Effector memory CD8-positive, alpha-beta T cell (primary cell): ENCODE results near the gene PDXDC1.
"Not testable (repeated sequence)": the region's sequence is repeated elsewhere in the genome, so short reads cannot be mapped to it uniquely, and the experiment has no call there.

Experiments used
- ATAC-seq: fragments of 150-1000 bp; cut with Tn5 transposase; replicated peaks from 2 replicates; pipeline ENCODE4 v1.10.0; 2021; ENCODE audit warnings: mild to moderate bottlenecking, moderate library complexity
- DNase-seq, 3 experiments: peaks; one replicate each; pipeline ENCODE4 v3.0.0; 2021
- H3K27ac Mint-ChIP-seq, 2 donors: one replicate each; pipeline ENCODE4 v1.8.0; 2022; ENCODE audit warnings: mild to moderate bottlenecking in 2 of 2, mixed read lengths in 2 of 2, moderate library complexity in 2 of 2
- H3K27me3 Mint-ChIP-seq, 2 donors: one replicate each; pipeline ENCODE4 v1.8.0; 2022; ENCODE audit warnings: mixed read lengths in 2 of 2
- H3K36me3 Mint-ChIP-seq: one replicate; pipeline ENCODE4 v1.8.0; 2022; ENCODE audit warnings: mild to moderate bottlenecking, moderate library complexity, mixed read lengths; ENCODE audit not compliant: insufficient read depth
- H3K4me1 Mint-ChIP-seq, 2 donors: one replicate each; pipeline ENCODE4 v1.8.0; 2022; ENCODE audit warnings: low read depth in 2 of 2, mixed read lengths in 2 of 2
- H3K4me3 Mint-ChIP-seq, 2 donors: one replicate each; pipeline ENCODE4 v1.8.0; 2022; ENCODE audit warnings: mild to moderate bottlenecking in 2 of 2, mixed read lengths in 2 of 2, moderate library complexity in 2 of 2
- H3K9me3 Mint-ChIP-seq, 2 donors: one replicate each; pipeline ENCODE4 v1.8.0; 2022; ENCODE audit warnings: mixed read lengths in 2 of 2

PDXDC1 gene

DNA sequence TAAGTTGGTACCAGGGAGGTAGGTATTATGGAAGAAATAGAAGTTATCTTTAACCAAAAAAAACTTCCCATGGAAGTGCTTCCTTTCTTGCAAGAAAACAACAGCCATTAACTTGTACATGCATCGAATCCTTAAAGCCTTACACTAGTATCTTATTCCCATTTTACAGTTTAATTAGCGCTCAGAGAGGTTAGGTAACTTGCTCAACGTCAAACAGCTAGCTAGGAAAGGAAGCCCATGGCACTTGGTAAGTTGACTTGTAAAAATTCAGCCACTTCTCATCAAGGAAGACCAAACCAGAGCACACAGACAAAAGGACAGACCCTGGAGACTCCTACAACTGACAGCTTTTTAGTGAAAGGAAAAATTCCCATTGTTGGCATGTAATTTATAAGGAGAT lies 84.5 kb downstream of the PDXDC1 start:
- ATAC-seq, result no peak
- Mint-ChIP-seq H3K9me3 (no peaks in the 10 kb centered on the region), H3K27me3 (no peaks in the 10 kb centered on the region), H3K36me3 (peaks cover 55% of the 10 kb centered on the region), H3K4me3 (no peak overlapping the region), H3K4me1 (peaks cover 9 to 15% of the 10 kb centered on the region in 2 donors), H3K27ac (no peak overlapping the region)
- DNase-seq, result no peak

DNA sequence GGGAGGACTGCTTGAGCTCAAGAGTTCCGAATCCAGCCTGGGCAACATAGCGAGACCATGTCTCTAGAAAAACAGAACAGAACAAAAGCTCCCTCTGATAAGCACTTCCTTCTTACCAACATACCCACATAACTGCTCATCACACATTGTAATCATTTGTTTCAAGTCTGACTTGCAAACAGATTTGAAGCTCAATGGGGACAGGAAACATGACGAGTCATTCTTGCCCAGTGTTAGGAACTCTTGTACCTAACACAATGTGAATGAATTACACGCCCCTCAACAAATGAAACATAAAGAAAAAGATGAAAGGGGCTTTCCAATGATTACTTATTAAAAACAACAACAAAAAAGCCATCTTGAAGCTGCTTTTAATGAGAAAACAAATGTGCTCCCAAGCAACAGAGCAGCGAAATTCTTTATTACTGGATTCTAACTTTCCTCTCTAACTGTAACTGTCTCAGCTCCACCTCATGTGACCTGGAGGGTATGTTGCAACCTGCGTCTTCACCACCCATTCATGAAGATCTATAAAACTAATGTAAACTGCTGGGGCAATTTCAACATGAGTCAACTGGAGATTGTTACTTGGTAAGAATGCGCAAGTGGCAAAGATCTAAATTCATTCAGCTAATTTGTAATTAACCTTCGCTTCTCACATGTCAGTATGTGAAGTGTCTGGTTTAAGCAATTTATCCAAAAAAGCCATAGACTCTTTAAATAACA lies 87.4 kb downstream of the PDXDC1 start:
- not testable (repeated sequence) for H3K27ac Mint-ChIP-seq, ATAC-seq, DNase-seq, H3K4me3 Mint-ChIP-seq, H3K9me3 Mint-ChIP-seq, H3K27me3 Mint-ChIP-seq, H3K4me1 Mint-ChIP-seq
- H3K36me3 Mint-ChIP-seq, result peaks cover 77% of the 10 kb centered on the region

DNA sequence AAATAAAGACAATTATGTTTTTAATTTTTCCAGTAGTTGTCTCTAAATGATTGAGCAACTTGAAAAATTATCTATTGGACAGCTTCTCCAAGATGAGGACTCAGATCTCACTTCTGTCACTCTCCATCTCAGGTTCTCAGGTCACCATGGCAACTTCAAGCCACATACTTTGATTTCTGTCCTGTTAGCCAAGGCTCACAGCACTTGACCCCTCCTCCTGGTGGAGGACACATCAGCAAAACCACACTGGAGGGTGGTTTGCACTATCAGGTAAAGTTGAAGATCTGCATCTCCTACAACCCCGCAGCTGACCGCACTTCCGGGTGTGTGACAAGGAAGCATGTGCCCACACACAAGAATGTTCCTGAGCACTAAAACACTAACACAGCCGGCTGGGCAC lies 91.1 kb downstream of the PDXDC1 start:
- H3K27ac Mint-ChIP-seq, DNase-seq, H3K27me3 Mint-ChIP-seq, H3K9me3 Mint-ChIP-seq, H3K4me3 Mint-ChIP-seq, H3K4me1 Mint-ChIP-seq: not testable (repeated sequence)
- peak; percentile 81 for ATAC-seq
- peaks cover 82% of the 10 kb centered on the region for H3K36me3 Mint-ChIP-seq

DNA sequence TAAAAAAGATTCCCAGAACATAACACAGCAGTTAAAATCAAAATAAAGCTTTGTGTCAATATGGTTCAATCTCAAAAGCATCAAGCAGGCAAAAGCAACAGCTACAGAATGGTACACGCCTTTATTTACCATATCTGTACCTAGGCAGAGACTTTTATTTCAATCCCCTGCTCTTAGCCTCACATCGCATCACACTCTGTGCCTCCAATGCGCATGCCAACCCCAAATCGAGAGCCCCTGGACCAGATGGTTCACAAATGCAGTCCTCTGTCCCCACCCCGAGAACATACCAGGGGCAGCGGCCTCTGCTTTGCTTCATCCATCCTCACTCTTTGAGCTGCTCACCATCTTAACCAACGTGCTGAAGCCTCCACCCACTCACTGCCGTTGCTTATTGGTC lies 91.9 kb downstream of the PDXDC1 start:
- H3K9me3 Mint-ChIP-seq, H3K27me3 Mint-ChIP-seq, ATAC-seq, H3K4me3 Mint-ChIP-seq, H3K27ac Mint-ChIP-seq, H3K4me1 Mint-ChIP-seq, DNase-seq: not testable (repeated sequence)
- H3K36me3 Mint-ChIP-seq, result peaks cover 81% of the 10 kb centered on the region

DNA sequence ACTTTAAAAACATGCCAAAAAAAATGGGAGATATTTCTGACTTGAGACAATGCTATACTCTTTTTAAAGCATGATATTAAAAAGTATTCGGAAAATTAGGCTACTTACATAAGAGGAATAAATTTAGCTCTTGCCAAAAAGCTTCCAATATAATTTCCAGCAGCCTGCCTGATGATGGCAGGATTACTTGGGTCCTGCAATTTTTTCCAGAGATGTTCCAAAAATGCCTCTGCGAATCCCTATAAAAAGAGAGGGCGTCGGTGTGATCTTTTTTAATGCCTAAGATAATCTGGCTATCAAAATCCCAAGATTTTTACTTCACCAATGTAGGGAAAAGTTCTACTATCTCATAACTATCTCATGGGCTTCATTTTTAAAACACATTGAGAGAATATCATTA lies 96.2 kb downstream of the PDXDC1 start:
- peaks cover 79% of the 10 kb centered on the region for H3K36me3 Mint-ChIP-seq
- H3K27me3 Mint-ChIP-seq, DNase-seq, H3K9me3 Mint-ChIP-seq, ATAC-seq, H3K4me3 Mint-ChIP-seq, H3K4me1 Mint-ChIP-seq: not testable (repeated sequence)
- peak overlapping the region in 1 of 2 donors; percentile 25 for H3K27ac Mint-ChIP-seq

DNA sequence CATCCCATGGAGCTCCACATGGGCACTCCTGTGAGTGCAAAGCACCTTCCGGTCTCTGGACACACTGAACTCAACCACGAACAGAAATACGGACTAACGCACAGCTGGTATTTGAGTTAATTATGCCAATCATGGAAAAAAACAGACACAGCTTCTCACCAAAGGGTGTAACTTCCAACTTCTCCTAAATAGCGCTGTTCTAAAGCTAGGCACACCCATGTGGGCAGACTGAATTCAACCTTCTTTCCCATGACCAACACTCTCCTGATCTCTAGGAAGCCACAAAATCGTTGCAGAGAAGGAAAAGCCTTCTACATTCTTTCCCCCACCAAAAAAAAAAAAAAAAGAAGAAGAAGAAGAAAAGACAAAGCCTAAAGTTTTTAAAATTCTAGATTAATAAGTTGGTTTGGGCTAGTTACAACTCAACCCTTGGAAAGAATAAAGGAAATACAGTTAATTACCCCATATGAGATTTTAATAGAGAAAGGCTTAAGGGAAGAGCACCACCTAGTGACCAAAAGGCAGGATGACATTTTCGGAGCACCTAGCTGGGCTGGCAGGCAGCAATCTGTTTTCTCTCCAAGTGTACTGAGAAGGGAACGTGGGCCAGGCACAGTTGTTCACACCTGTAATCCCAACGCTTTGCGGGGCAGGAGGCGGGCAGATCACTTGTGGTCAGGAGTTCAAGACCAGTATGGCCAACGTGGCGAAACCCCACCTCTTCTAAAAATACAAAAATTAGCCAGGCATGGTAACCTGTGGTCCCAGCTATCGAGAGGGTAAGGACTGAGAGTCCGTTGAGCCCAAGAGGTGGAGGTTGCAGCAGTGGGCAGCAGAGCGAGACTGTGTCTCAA lies 97.3 kb downstream of the PDXDC1 start:
- Mint-ChIP-seq H3K36me3 (peaks cover 86% of the 10 kb centered on the region), H3K4me3 (peak overlapping the region in 1 of 2 donors; percentile 9)
- DNase-seq, H3K9me3 Mint-ChIP-seq, H3K27ac Mint-ChIP-seq, H3K27me3 Mint-ChIP-seq, H3K4me1 Mint-ChIP-seq: not testable (repeated sequence)
- peak; percentile 79 for ATAC-seq

DNA sequence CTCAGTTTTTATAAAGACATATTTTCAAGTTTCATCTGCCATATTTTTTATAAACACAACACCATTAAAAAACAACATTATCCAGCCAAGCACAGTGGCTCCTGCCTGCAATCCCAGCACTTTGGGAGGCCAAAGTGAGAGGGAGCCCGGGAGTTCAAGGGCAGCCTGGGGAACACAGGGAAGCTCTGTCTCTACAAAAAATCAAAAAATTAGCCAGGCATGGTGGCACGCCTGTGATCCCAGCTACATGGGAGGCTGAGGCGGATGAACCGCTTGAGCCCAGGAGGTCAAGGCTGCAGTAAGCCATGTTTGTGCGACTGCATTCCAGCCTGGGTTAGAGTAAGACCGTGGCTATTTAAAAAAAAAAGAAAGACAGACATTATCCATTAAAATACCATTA lies 98.3 kb downstream of the PDXDC1 start:
- no peak overlapping the region for H3K27ac Mint-ChIP-seq
- no peak overlapping the region for H3K4me3 Mint-ChIP-seq
- peaks cover 88% of the 10 kb centered on the region for H3K36me3 Mint-ChIP-seq
- ATAC-seq (no peak), DNase-seq (no peak)
- peaks cover 4 to 7% of the 10 kb centered on the region in 2 donors for H3K4me1 Mint-ChIP-seq
- H3K27me3 Mint-ChIP-seq, result no peaks in the 10 kb centered on the region
- H3K9me3 Mint-ChIP-seq, result no peaks in the 10 kb centered on the region

DNA sequence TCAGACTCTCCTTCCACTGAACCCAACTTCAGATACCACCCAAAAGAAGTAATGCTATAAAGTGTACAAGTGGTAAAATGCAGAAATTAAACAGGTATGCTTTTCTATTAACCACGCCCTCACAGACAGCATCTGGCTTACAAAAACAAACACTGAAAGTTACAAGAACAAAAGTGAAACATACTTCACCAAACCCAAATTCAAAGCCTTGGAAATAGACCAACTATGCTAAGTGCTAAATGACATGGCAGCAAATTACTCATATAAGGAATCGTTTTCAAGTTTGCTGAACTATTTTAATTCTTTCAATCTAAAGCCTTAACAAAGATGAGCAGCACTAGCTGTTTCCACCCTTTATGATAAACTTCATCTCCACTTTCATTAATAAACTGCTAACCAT lies 101.3 kb downstream of the PDXDC1 start:
- not testable (repeated sequence) for ATAC-seq, H3K27me3 Mint-ChIP-seq, H3K4me3 Mint-ChIP-seq, H3K9me3 Mint-ChIP-seq, DNase-seq
- H3K36me3 Mint-ChIP-seq, result peaks cover 84% of the 10 kb centered on the region
- H3K27ac Mint-ChIP-seq, result peak overlapping the region in 1 of 2 donors; percentile 84
- H3K4me1 Mint-ChIP-seq, result peaks cover 4 to 11% of the 10 kb centered on the region in 2 donors

DNA sequence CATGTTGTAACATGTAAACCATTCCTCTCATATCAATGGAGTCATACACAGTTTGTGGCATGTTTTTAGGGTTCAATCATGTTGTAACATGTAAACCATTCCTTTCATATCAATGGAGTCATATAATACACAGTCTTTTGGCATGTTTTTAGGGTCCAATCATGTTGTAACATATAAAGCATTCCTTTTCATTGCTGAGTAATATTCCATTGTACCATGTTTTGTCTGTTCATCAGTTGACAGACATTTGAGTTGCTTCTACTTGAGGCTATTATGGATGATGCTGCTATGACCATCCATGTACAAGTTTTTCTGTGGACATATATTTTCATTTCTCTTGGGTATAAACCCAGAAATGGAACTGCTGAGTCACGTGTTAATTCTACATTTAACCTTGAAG lies 106.1 kb downstream of the PDXDC1 start:
- H3K36me3 Mint-ChIP-seq, result peaks cover 86% of the 10 kb centered on the region
- not testable (repeated sequence) for H3K4me3 Mint-ChIP-seq, H3K9me3 Mint-ChIP-seq, H3K27ac Mint-ChIP-seq, DNase-seq, ATAC-seq, H3K27me3 Mint-ChIP-seq, H3K4me1 Mint-ChIP-seq

DNA sequence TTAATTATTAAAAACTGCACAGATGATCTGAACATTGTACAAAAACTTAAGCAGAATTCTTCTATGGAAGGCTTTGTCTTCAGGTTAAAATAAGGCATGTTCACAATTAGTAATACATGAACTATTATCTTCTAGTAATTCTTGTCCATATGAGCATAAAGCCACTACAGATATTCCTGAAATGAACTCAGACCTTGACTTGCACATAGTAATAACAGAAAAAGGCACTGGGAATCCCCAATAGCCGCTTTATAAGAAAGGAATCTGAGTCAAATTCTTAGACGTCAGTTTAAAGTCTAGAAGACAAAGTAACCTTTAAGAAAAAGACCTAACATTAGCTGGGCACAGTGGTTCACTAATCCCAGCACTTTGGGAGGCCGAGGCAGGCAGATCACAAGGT lies 108.0 kb downstream of the PDXDC1 start:
- peaks cover 0 to 10% of the 10 kb centered on the region in 2 donors for H3K4me1 Mint-ChIP-seq
- H3K4me3 Mint-ChIP-seq, result not testable (repeated sequence)

DNA sequence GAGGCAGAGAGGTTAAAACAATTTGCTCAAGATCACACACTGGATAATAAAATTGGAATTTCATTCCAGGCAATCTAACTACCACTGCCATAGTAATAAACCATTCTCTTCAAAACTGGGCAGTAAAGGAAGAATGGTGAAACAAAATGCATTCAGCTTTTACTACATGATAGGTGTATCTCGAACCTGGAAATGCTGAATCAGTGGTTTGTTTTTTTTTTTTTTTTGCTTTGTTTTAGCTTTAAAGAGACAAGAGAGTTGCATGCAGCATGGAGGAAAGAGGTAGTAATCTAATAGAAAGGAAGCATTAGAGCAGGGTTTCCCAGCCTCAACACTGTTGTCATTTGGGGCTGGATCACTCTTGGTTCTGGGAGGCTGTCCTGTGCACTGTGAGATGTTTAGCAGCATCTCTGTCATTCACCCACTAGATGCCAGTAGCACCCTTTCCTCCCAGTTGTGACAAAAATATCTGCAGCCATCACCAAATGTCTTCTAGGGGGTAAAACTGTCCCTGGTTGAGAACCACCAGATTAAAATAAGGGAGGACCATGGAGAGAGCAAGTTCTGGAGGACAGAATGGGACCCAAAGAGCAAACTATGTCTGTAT lies 115.9 kb downstream of the PDXDC1 start:
- not testable (repeated sequence) for H3K27me3 Mint-ChIP-seq, DNase-seq, H3K27ac Mint-ChIP-seq, H3K9me3 Mint-ChIP-seq, ATAC-seq, H3K4me3 Mint-ChIP-seq
- Mint-ChIP-seq H3K4me1 (peaks cover 20 to 28% of the 10 kb centered on the region in 2 donors), H3K36me3 (peaks cover 53% of the 10 kb centered on the region)

More for the DNA sequence above, 108.0 kb downstream of the PDXDC1 start:
- H3K9me3 Mint-ChIP-seq, H3K27me3 Mint-ChIP-seq, DNase-seq, ATAC-seq: not testable (repeated sequence)
- Mint-ChIP-seq H3K27ac (peak overlapping the region in 1 of 2 donors; percentile 81), H3K36me3 (peaks cover 78% of the 10 kb centered on the region)

DNA sequence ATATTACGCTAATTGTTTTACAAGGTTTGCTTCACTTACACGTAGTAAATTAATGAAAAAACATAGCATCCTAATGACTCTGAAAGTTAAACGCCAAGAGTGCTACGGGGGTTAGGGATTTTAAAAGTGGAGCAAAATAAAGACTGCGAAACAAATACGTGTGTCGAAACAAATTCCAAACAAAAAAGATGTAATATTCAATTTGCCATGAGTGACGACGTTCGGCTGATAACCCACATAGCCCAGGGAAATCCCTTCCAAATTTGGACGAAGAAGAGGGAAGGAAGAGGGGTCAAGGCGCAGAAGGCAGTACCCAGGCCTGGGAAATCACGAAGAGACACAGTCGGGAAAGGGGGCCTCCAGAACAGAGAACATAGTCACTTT lies 118.7 kb downstream of the PDXDC1 start:
- not testable (repeated sequence) for H3K9me3 Mint-ChIP-seq, H3K27me3 Mint-ChIP-seq, DNase-seq, ATAC-seq
- Mint-ChIP-seq H3K27ac (peak overlapping the region; percentile 97 to 98), H3K4me3 (peak overlapping the region; percentile 97 to 99), H3K36me3 (peaks cover 33% of the 10 kb centered on the region), H3K4me1 (peaks cover 20 to 22% of the 10 kb centered on the region in 2 donors)

DNA sequence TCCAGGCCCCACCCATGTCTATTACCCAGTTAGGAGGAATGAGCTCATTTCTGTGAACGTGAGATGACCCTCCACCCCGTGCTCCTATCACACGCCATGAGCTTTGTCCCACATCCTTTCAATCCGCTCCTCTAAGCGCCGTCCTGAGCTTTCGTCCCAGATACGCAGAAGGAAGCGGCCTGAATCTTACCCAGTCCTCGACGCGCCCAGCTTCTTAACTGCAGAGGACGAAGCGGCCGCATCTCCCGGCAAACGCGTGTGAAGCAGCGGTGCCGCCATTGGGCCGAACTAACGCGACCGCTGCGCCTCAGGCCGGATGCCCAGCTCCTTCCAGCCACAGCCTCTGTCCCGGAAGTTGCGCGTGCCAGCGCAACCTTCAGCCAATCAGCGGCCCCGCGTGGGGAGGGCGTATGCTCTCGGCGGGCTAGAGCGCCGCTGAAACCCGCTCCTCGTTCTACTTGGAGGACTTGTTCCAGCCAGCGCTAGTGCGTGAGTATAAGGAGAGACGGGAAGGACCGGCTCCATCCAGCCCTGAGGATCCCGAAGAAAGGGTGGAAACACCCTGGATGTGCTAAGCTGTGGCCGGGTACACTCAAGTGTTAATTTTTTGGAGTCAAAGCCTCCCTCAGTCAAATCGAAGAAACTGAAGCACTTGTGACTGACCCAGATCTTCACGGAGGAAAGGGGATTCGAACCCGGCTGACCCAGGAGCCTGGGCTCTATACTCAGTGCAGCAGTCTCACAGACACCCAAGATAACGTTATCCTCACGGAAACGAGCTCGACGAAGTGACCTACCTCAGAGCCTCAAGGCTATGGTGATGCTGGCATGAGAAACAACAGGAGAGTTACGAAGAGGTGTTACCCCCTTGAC lies 119.4 kb downstream of the PDXDC1 start, which contains the start of gene RRN3:
TSS of gene RRN3 (minus strand) at position 318 of the 873 bp plus-strand sequence. CDS start at position 279, 39 bp downstream.
- peak; percentile 71 to 74 (median 73) for DNase-seq
- Mint-ChIP-seq H3K36me3 (peaks cover 27% of the 10 kb centered on the region), H3K4me3 (peak within 1 kb of the TSS; percentile 97 to 99), H3K4me1 (peaks cover 18 to 22% of the 10 kb centered on the region in 2 donors), H3K27ac (peak within 1 kb of the TSS; percentile 97 to 98)
- H3K27me3 Mint-ChIP-seq, H3K9me3 Mint-ChIP-seq: not testable (repeated sequence)
- ATAC-seq, result peak; percentile 99
